Measurements from ENCODE around the gene PRDM8.
A peak's percentile ranks its signal among the peaks of the same experiment; 100 is the strongest.

The PRDM8 gene

DNA sequence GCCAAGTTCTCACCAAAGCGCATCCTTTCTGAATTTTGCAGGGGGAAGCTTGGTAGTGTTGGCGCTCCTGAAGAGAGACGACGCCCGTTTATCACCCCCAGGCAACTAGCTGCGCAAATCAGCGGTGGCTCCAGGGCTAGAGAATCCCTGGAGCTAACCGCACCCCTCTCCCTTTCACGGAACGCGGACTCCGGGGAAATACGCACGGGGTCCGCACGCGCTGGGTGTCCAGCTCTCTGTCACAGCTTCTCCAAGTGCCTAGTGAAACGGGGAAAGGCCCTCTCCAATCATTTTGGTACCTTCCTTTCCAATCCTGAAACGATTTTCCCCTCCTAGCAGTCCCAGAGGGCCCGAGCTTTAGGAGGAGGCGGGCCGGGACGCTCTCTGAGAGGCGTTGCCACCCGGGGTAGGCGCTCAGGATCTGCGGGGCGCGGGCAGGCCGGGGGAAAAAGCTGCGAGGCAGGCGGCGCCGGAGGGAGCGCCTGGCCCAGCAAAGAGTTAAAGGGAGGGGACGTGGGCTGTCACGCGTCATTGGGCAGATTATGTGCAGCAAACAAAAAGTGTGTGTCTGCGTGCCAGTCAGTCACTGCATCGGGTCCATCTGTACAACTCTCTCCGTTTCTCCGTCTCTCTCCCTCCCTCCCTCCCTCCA is at the start of gene PRDM8 (continued):
- TF ChIP-seq GFI1B (tag by site-specific recombination; IDR thresholded peaks at IDR 0.05): no peak
- TF ChIP-seq, protein P1, sequence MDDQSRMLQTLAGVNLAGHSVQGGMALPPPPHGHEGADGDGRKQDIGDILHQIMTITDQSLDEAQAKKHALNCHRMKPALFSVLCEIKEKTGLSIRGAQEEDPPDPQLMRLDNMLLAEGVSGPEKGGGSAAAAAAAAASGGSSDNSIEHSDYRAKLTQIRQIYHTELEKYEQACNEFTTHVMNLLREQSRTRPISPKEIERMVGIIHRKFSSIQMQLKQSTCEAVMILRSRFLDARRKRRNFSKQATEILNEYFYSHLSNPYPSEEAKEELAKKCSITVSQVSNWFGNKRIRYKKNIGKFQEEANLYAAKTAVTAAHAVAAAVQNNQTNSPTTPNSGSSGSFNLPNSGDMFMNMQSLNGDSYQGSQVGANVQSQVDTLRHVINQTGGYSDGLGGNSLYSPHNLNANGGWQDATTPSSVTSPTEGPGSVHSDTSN (CRISPR knock-in tag; IDR thresholded peaks at IDR 0.05): no peak
- TF ChIP-seq ZNF416 (tag by site-specific recombination; IDR thresholded peaks at IDR 0.05): no peak
- 0 out of 2 replicates have a peak, but pooled peaks have one; percentile 7 for TF ChIP-seq ZFP37 (tag by site-specific recombination; IDR thresholded peaks at IDR 0.05)
- TF ChIP-seq SP7 (tag by site-specific recombination; IDR thresholded peaks at IDR 0.05): peak; percentile 52; the same call in 1 of the 2 replicates
- no peak for TF ChIP-seq ZSCAN23 (tag by site-specific recombination; IDR thresholded peaks at IDR 0.05)
- peak; percentile 57 for TF ChIP-seq ZIC2 (tag by site-specific recombination; IDR thresholded peaks at IDR 0.05)
- peak; percentile 70 for TF ChIP-seq ZBTB20 (tag by site-specific recombination; IDR thresholded peaks at IDR 0.05)
- TF ChIP-seq ZNF426 (tag by site-specific recombination; IDR thresholded peaks at IDR 0.05): no peak
- peak; percentile 14; the same call in 1 of the 2 replicates for TF ChIP-seq EGR2 (tag by site-specific recombination; IDR thresholded peaks at IDR 0.05; ENCODE audit: low read depth)
- TF ChIP-seq PRDM1 (tag by site-specific recombination; IDR thresholded peaks at IDR 0.05): 0 out of 2 replicates have a peak, but pooled peaks have one; percentile 23

GRCh38 chr4:80150387-80151180 is 46.7 kb upstream of the PRDM8 start:
- Histone ChIP-seq H3K27ac (ENCODE audit: extremely low read depth, low read depth, low read length) (no peak overlapping the region), H3K9me3 (ENCODE audit: control insufficient read depth, insufficient read depth, low read depth, low read length) (no peaks in the 10 kb centered on the region), H3K4me3 (ENCODE audit: low read depth, low read length) (no peak overlapping the region), H3K4me1 (ENCODE audit: control insufficient read depth, insufficient read depth, low read length) (no peaks in the 10 kb centered on the region), H3K36me3 (ENCODE audit: control insufficient read depth in 2 of 2, insufficient read depth in 1 of 2, low read length in 2 of 2) (no peaks in the 10 kb centered on the region)
- POLR2A ChIA-PET: no interaction called here
- CTCF ChIA-PET: no interaction called here
- TF ChIP-seq, protein P2, sequence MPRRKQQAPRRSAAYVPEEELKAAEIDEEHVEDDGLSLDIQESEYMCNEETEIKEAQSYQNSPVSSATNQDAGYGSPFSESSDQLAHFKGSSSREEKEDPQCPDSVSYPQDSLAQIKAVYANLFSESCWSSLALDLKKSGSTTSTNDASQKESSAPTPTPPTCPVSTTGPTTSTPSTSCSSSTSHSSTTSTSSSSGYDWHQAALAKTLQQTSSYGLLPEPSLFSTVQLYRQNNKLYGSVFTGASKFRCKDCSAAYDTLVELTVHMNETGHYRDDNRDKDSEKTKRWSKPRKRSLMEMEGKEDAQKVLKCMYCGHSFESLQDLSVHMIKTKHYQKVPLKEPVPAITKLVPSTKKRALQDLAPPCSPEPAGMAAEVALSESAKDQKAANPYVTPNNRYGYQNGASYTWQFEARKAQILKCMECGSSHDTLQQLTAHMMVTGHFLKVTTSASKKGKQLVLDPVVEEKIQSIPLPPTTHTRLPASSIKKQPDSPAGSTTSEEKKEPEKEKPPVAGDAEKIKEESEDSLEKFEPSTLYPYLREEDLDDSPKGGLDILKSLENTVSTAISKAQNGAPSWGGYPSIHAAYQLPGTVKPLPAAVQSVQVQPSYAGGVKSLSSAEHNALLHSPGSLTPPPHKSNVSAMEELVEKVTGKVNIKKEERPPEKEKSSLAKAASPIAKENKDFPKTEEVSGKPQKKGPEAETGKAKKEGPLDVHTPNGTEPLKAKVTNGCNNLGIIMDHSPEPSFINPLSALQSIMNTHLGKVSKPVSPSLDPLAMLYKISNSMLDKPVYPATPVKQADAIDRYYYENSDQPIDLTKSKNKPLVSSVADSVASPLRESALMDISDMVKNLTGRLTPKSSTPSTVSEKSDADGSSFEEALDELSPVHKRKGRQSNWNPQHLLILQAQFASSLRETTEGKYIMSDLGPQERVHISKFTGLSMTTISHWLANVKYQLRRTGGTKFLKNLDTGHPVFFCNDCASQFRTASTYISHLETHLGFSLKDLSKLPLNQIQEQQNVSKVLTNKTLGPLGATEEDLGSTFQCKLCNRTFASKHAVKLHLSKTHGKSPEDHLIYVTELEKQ (tag by site-specific recombination; IDR thresholded peaks at IDR 0.05; ENCODE audit: borderline replicate concordance): no peak
- TF ChIP-seq ZSCAN23 (tag by site-specific recombination; IDR thresholded peaks at IDR 0.05) (no peak), MZF1 (tag by site-specific recombination; IDR thresholded peaks at IDR 0.05; ENCODE audit: borderline replicate concordance) (no peak), ZNF311 (tag by site-specific recombination; IDR thresholded peaks at IDR 0.05; ENCODE audit: borderline replicate concordance) (no peak), ZNF24 (tag by site-specific recombination; IDR thresholded peaks at IDR 0.05) (no peak), ZNF174 (tag by site-specific recombination; IDR thresholded peaks at IDR 0.05) (no peak), ZNF600 (tag by site-specific recombination; IDR thresholded peaks at IDR 0.05) (no peak), PRDM6 (tag by site-specific recombination; IDR thresholded peaks at IDR 0.05) (no peak), ZNF654 (tag by site-specific recombination; IDR thresholded peaks at IDR 0.05; ENCODE audit: low read depth) (no peak), KLF7 (tag by site-specific recombination; IDR thresholded peaks at IDR 0.05; ENCODE audit: borderline replicate concordance) (no peak), KLF1 (tag by site-specific recombination; IDR thresholded peaks at IDR 0.05) (no peak), ZNF146 (tag by site-specific recombination; IDR thresholded peaks at IDR 0.05) (no peak), PRDM10 (tag by site-specific recombination; IDR thresholded peaks at IDR 0.05) (no peak), ZNF621 (tag by site-specific recombination; IDR thresholded peaks at IDR 0.05) (no peak), GFI1B (tag by site-specific recombination; IDR thresholded peaks at IDR 0.05) (no peak)
- TF ChIP-seq, protein P3, sequence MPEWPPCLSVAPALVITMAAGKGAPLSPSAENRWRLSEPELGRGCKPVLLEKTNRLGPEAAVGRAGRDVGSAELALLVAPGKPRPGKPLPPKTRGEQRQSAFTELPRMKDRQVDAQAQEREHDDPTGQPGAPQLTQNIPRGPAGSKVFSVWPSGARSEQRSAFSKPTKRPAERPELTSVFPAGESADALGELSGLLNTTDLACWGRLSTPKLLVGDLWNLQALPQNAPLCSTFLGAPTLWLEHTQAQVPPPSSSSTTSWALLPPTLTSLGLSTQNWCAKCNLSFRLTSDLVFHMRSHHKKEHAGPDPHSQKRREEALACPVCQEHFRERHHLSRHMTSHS (tag by site-specific recombination; IDR thresholded peaks at IDR 0.05): no peak
